HepG2 (cell line): ENCODE data around the gene CRY1. TPM values are rescaled to one million over a fixed set of nuclear protein-coding genes. Genes with fewer than 3 reads are reported as not detected.

Source experiments
- ADNP ChIP-seq: sonication (generic); formaldehyde crosslinking; IDR thresholded peaks from 2 replicates; pipeline ENCODE4 v1.4.0; 2020; ENCODE audit warnings: missing genetic modification reagents
- ELF3 ChIP-seq: IDR thresholded peaks from 2 replicates; pipeline ENCODE4 v1.6.1; 2016; ENCODE audit warnings: missing genetic modification reagents, missing compliant biosample characterization
- FOXC1 ChIP-seq: sonication (generic); formaldehyde crosslinking; IDR thresholded peaks from 2 replicates; pipeline ENCODE4 v1.8.0; 2022; ENCODE audit warnings: mild to moderate bottlenecking, missing genetic modification reagents, borderline replicate concordance
- GZF1 ChIP-seq: sonication (generic); formaldehyde crosslinking; IDR thresholded peaks from 2 replicates; pipeline ENCODE4 v1.5.1; 2020; ENCODE audit warnings: mild to moderate bottlenecking, missing genetic modification reagents
- HOXA9 ChIP-seq: sonication (generic); formaldehyde crosslinking; IDR thresholded peaks from 2 replicates; pipeline ENCODE4 v1.8.1; 2022; ENCODE audit warnings: missing genetic modification reagents, mild to moderate bottlenecking, moderate library complexity, borderline replicate concordance
- KDM5A ChIP-seq: fragments of 200-600 bp; sonication (generic); IDR thresholded peaks from 2 replicates; pipeline ENCODE4 v1.7.0; 2018; ENCODE audit warnings: antibody characterized with exemption, mild to moderate bottlenecking, low read length, borderline replicate concordance
- NFE2 ChIP-seq: sonication (generic); formaldehyde crosslinking; IDR thresholded peaks from 2 replicates; pipeline ENCODE4 v1.4.0; 2020; ENCODE audit warnings: missing genetic modification reagents
- PAWR ChIP-seq: sonication (generic); formaldehyde crosslinking; IDR thresholded peaks from 2 replicates; pipeline ENCODE4 v1.4.0; 2020; ENCODE audit warnings: missing genetic modification reagents, mild to moderate bottlenecking, borderline replicate concordance
- RFX3 ChIP-seq: IDR thresholded peaks from 2 replicates; pipeline ENCODE4 v1.6.1; 2016; ENCODE audit warnings: missing biosample characterization, missing genetic modification reagents
- RORA ChIP-seq: sonication (generic); formaldehyde crosslinking; IDR thresholded peaks from 2 replicates; pipeline ENCODE4 v1.5.0; 2020; ENCODE audit warnings: mild to moderate bottlenecking, missing genetic modification reagents, moderate library complexity
- SOX6 ChIP-seq, 2 experiments: fragments of 450-650 bp in 1 of 2; sonication (generic) in 1 of 2; formaldehyde crosslinking in 1 of 2; IDR thresholded peaks; 2 replicates each; pipeline versions ENCODE4 v1.4.0 to v1.6.1; 2017 to 2020; ENCODE audit warnings: antibody characterized with exemption in 1 of 2, mild to moderate bottlenecking in 1 of 2, missing genetic modification reagents in 1 of 2
- YEATS4 ChIP-seq: sonication (generic); formaldehyde crosslinking; IDR thresholded peaks from 2 replicates; pipeline ENCODE4 v1.4.0; 2020; ENCODE audit warnings: missing genetic modification reagents, borderline replicate concordance
- ZNF720 ChIP-seq: sonication (generic); formaldehyde crosslinking; IDR thresholded peaks from 2 replicates; pipeline ENCODE4 v1.4.0; 2020; ENCODE audit warnings: missing genetic modification reagents
- ZNF782 ChIP-seq: sonication (generic); formaldehyde crosslinking; IDR thresholded peaks from 2 replicates; pipeline ENCODE4 v1.4.0; 2020; ENCODE audit warnings: missing genetic modification reagents, mild to moderate bottlenecking, borderline replicate concordance
- ZSCAN22 ChIP-seq: sonication (generic); formaldehyde crosslinking; IDR thresholded peaks from 2 replicates; pipeline ENCODE4 v1.4.0; 2020; ENCODE audit warnings: mild to moderate bottlenecking, missing genetic modification reagents
- polyA plus RNA-seq, 8 experiments: library from polyadenylated mRNA; depleted of rRNA in 3 of 8; stranded (reverse) in 7 of 8; unstranded in 1 of 8; fragments of >200 nt; fragmentation: Illumina TruSeq in 4 of 8; extraction: Trizol in 4 of 8; gene quantifications; 2 replicates each; pipeline versions ENCODE4 v1.2.1 to v1.2.3, GENCODE V29; 2011 to 2016; ENCODE audit warnings: low read depth in 4 of 8, missing spikeins in 1 of 8, mixed read lengths in 1 of 8; ENCODE audit not compliant: insufficient read depth in 1 of 8
- total RNA-seq, 5 experiments: library from RNA; depleted of rRNA; stranded (reverse); fragments of >200 nt; fragmentation: Illumina TruSeq; extraction: Trizol; gene quantifications; 2 replicates each; pipeline ENCODE4 v1.2.3, GENCODE V29; 2016; ENCODE audit warnings: low read depth in 1 of 5
- TF ChIP-seq, protein P1 (sequence below): sonication (generic); formaldehyde crosslinking; IDR thresholded peaks from 2 replicates; pipeline ENCODE4 v1.8.1; 2023; ENCODE audit warnings: missing genetic modification reagents, inconsistent platforms, borderline replicate concordance
- TF ChIP-seq, protein P2 (sequence below): IDR thresholded peaks from 2 replicates; pipeline ENCODE4 v1.6.1; 2016; ENCODE audit warnings: missing compliant biosample characterization, missing genetic modification reagents, borderline replicate concordance
- TF ChIP-seq, protein P3 (sequence below): sonication (generic); formaldehyde crosslinking; IDR thresholded peaks from 2 replicates; pipeline ENCODE4 v1.5.0; 2020; ENCODE audit warnings: missing genetic modification reagents
- TF ChIP-seq, protein P4 (sequence below): sonication (generic); formaldehyde crosslinking; IDR thresholded peaks from 2 replicates; pipeline ENCODE4 v1.8.0; 2022; ENCODE audit warnings: missing genetic modification reagents, mild to moderate bottlenecking, inconsistent platforms, borderline replicate concordance
- TF ChIP-seq, protein P5 (sequence below): sonication (generic); formaldehyde crosslinking; IDR thresholded peaks from 2 replicates; pipeline ENCODE4 v1.4.0; 2020; ENCODE audit warnings: missing genetic modification reagents

The CRY1 gene
- total and polyA plus RNA-seq, 2 of the 13 experiments (the other 11 are each of a cell fraction or from before 2014, with no cell fraction given): 11.4 to 13.9 TPM

DNA sequence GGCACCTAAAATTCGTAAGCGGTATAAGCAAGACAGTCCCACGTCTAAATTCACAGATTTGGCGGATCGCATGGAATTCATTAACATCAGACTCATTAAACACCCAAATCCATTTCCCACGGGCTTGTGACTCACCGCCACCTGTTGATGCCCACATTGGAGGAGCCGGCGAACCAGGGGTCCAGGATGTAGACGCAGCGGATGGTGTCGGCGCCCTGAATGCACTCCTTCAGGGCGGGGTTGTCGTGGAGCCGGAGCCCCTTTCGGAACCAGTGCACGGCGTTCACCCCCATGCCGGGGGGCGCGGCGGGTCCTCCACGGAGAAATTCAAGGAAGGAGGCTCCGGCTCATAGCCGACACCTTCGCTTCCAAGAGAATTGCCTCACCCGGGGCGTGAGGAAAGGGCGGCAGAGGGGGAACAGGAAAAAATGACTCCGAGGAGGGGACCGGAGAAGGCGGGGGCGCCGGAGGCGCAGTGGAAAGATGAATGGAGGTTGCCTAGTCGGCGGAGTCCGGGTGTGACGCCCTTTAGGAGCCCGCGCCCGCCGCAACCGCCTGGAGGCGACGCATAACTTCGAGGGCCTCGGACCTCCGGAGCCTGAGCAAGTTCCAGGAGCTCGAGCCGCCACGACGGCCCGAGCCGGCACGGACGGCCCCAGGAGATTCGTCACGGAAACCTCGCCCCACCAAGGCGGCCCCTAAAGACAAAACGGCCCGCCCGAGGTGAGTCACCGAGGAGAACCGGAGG is 506 bp downstream of the CRY1 start (continued):
- TF ChIP-seq ADNP (CRISPR knock-in tag): no peak
- TF ChIP-seq ELF3 (CRISPR knock-in tag): no peak
- 0 out of 2 replicates have a peak, but pooled peaks have one; percentile 27 for TF ChIP-seq HOXA9
- TF ChIP-seq, protein P1, sequence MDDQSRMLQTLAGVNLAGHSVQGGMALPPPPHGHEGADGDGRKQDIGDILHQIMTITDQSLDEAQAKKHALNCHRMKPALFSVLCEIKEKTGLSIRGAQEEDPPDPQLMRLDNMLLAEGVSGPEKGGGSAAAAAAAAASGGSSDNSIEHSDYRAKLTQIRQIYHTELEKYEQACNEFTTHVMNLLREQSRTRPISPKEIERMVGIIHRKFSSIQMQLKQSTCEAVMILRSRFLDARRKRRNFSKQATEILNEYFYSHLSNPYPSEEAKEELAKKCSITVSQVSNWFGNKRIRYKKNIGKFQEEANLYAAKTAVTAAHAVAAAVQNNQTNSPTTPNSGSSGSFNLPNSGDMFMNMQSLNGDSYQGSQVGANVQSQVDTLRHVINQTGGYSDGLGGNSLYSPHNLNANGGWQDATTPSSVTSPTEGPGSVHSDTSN: no peak
- no peak for TF ChIP-seq ZNF720 (CRISPR knock-in tag)
- no peak for TF ChIP-seq GZF1 (CRISPR knock-in tag)
- TF ChIP-seq ZNF782 (CRISPR knock-in tag): no peak
- TF ChIP-seq, protein P2, sequence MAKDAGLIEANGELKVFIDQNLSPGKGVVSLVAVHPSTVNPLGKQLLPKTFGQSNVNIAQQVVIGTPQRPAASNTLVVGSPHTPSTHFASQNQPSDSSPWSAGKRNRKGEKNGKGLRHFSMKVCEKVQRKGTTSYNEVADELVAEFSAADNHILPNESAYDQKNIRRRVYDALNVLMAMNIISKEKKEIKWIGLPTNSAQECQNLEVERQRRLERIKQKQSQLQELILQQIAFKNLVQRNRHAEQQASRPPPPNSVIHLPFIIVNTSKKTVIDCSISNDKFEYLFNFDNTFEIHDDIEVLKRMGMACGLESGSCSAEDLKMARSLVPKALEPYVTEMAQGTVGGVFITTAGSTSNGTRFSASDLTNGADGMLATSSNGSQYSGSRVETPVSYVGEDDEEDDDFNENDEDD (CRISPR knock-in tag): peak; percentile 5; the same call in 1 of the 2 replicates
- no peak for TF ChIP-seq NFE2 (CRISPR knock-in tag)
- TF ChIP-seq PAWR (CRISPR knock-in tag): 0 out of 2 replicates have a peak, but pooled peaks have one; percentile 21
- no peak for TF ChIP-seq RFX3
- TF ChIP-seq, protein P3, sequence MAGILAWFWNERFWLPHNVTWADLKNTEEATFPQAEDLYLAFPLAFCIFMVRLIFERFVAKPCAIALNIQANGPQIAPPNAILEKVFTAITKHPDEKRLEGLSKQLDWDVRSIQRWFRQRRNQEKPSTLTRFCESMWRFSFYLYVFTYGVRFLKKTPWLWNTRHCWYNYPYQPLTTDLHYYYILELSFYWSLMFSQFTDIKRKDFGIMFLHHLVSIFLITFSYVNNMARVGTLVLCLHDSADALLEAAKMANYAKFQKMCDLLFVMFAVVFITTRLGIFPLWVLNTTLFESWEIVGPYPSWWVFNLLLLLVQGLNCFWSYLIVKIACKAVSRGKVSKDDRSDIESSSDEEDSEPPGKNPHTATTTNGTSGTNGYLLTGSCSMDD (CRISPR knock-in tag): no peak
- TF ChIP-seq, protein P4, sequence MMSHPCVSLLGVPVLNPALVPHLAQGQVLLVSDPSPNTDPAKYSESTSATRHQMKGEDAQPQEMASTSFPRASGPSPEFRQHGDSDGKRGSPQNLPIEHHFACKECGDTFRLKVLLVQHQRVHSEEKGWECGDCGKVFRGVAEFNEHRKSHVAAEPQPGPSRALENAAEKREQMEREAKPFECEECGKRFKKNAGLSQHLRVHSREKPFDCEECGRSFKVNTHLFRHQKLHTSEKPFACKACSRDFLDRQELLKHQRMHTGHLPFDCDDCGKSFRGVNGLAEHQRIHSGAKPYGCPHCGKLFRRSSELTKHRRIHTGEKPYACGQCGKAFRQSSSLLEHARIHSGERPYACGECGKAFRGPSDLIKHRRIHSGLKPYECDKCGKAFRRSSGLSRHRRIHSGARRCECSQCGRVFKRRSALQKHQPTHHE: no peak
- no peak for TF ChIP-seq YEATS4 (CRISPR knock-in tag)
- TF ChIP-seq RORA (CRISPR knock-in tag): no peak
- TF ChIP-seq ZSCAN22: 0 out of 2 replicates have a peak, but pooled peaks have one; percentile 47
- no peak for TF ChIP-seq SOX6 (IDR thresholded peaks at IDR 0.05)
- TF ChIP-seq SOX6 (CRISPR knock-in tag; IDR thresholded peaks at IDR 0.05): no peak
- TF ChIP-seq, protein P5, sequence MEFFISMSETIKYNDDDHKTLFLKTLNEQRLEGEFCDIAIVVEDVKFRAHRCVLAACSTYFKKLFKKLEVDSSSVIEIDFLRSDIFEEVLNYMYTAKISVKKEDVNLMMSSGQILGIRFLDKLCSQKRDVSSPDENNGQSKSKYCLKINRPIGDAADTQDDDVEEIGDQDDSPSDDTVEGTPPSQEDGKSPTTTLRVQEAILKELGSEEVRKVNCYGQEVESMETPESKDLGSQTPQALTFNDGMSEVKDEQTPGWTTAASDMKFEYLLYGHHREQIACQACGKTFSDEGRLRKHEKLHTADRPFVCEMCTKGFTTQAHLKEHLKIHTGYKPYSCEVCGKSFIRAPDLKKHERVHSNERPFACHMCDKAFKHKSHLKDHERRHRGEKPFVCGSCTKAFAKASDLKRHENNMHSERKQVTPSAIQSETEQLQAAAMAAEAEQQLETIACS: no peak
- no peak for TF ChIP-seq KDM5A
- no peak for TF ChIP-seq FOXC1 (CRISPR knock-in tag)
